ENCODE measurements around the gene RHOB.
"Not testable (repeated sequence)": the region's sequence is repeated elsewhere in the genome, so short reads cannot be mapped to it uniquely, and the experiment has no call there.

The RHOB gene

DNA sequence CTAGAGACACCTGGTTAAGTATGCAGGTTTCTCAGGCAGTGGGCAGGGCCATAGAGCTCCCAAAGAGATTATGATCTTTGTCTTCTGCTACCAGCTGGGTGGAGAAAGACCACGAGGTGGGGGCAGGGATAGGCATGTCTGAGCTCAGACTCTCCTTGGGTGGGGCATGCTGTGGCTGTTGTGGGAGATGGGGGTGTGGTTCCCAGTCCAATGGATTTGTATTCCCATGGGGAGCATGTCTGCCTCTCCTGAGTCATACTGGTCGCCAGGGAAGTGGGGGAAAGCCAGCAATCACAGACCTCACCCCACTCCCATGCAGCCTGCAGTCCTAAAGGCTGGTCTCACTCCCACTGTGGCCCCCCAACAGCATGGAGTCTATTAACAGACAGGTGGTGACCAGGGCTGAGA lies 31.4 kb upstream of the RHOB start:
- TF ChIP-seq, protein P1, sequence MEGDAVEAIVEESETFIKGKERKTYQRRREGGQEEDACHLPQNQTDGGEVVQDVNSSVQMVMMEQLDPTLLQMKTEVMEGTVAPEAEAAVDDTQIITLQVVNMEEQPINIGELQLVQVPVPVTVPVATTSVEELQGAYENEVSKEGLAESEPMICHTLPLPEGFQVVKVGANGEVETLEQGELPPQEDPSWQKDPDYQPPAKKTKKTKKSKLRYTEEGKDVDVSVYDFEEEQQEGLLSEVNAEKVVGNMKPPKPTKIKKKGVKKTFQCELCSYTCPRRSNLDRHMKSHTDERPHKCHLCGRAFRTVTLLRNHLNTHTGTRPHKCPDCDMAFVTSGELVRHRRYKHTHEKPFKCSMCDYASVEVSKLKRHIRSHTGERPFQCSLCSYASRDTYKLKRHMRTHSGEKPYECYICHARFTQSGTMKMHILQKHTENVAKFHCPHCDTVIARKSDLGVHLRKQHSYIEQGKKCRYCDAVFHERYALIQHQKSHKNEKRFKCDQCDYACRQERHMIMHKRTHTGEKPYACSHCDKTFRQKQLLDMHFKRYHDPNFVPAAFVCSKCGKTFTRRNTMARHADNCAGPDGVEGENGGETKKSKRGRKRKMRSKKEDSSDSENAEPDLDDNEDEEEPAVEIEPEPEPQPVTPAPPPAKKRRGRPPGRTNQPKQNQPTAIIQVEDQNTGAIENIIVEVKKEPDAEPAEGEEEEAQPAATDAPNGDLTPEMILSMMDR (IDR thresholded peaks at IDR 0.05; ENCODE audit: control extremely low read depth, extremely low read depth, low read depth, missing control alignments) = no peak
- POLR2A ChIA-PET = no interaction called here
- CTCF ChIA-PET = interaction anchor here (1.2 to 7.3 kb wide), 5 partner anchors 9 to 226 kb away, joined by 3 to 162 read pairs (median 6); no protein-coding TSS in a partner anchor
- DNase-seq (ENCODE audit: extremely low spot score) = no peak

DNA sequence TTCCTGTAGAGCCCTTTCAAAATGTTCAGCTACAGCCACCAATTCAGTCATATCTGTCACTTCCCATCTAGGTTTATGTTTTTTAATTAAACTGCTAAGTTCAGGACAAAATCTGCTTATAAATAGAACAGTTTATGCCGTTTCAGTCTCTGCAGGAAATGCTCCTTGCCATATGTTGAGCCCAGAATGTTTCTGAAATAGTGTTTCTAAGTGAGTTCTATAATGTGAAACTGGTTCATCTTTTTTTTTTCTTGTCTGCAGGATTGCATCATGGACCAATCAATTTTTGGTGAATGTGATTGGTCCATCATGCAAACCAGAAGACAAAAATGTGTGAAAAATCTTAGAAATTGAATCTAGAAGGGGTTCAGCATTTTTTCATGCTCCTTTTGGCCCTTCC lies 30.2 kb upstream of the RHOB start:
- ChIA-PET POLR2A (interaction anchor here (2.2 kb wide), 1 partner anchor 30 kb away, joined by 4 read pairs; the partner anchor contains the start of gene RHOB), CTCF (interaction anchor here (2.2 kb wide), 1 partner anchor 225 kb away, joined by 6 read pairs; no protein-coding TSS in a partner anchor)
- DNase-seq (ENCODE audit: extremely low spot score) = no peak
- TF ChIP-seq, protein P1 (IDR thresholded peaks at IDR 0.05; ENCODE audit: control extremely low read depth, extremely low read depth, low read depth, missing control alignments) = no peak

GRCh38 chr2:20417230-20417821 lies 29.5 kb upstream of the RHOB start:
- ChIA-PET POLR2A (interaction anchor here (2.2 kb wide), 1 partner anchor 30 kb away, joined by 4 read pairs; the partner anchor contains the start of gene RHOB), CTCF (interaction anchor here (2.2 kb wide), 1 partner anchor 225 kb away, joined by 6 read pairs; no protein-coding TSS in a partner anchor)
- DNase-seq (ENCODE audit: extremely low spot score) = not testable (repeated sequence)

- DNase-seq (ENCODE audit: extremely low spot score) = no peak
- ChIA-PET CTCF (interaction anchor here (0.6 to 11.9 kb wide), 7 partner anchors 6 to 404 kb away, joined by 3 to 162 read pairs (median 4); partner anchors contain the start of gene HS1BP3), POLR2A (interaction anchor here (1.6 kb wide), 1 partner anchor 28 kb away, joined by 9 read pairs; the partner anchor contains the start of gene RHOB)
- TF ChIP-seq, protein P1 (IDR thresholded peaks at IDR 0.05; ENCODE audit: control extremely low read depth, extremely low read depth, low read depth, missing control alignments) = no peak
Measured at GRCh38 chr2:20418519-20418918, 28.4 kb upstream of the RHOB start.

DNA sequence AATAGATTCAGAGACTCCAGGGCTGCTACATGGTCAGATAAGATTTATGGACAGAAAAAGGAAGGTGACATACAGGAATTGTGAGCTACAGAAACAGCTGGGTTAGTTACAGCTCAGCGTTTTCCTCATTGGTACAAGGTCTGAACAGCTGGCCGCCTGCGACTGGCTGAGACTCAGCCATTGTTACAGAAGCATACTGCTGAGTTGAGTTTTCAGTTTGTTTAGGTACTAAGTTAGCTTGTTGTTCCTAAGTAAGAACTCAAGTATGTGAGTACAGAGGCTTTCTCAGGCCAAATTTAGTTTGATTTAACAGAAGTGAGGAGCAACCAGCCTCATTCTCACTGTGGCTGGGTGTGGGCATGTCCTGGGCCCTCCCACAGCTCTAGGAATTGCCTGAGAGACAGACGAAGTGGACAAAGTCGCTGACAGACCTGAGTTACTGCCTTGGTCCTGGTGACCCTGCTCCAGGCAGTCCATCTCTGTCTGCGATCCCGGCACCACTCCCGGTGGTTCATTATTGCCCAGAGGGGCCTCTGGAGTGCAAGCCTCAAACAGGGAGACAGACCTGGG lies 27.8 kb upstream of the RHOB start:
- no peak for DNase-seq (ENCODE audit: extremely low spot score)
- POLR2A ChIA-PET = interaction anchor here (1.6 kb wide), 1 partner anchor 28 kb away, joined by 9 read pairs; the partner anchor contains the start of gene RHOB
- TF ChIP-seq, protein P1 (IDR thresholded peaks at IDR 0.05; ENCODE audit: control extremely low read depth, extremely low read depth, low read depth, missing control alignments) = no peak
- CTCF ChIA-PET = interaction anchor here (0.6 to 11.9 kb wide), 7 partner anchors 7 to 404 kb away, joined by 3 to 162 read pairs (median 4); partner anchors contain the start of gene HS1BP3

DNA sequence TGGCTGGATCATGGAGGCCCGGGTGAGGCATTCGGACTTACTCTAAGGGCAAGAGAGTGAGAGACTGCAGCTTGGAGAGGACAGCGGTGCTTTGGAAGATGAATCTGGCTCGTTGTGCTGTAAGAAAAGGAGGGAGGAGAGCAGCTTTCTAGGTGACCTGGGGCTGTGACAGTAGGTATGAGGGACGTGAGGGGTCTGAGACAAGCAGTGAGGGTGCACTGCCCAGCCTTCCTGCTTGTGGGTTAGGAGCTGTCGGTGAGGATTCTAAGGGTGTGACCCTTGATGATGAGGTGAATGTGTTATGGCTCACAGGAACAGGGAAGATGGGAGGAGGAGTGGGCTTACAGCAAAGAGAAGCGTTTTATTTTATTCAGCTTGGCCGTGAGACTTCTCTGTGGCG lies 27.1 kb upstream of the RHOB start:
- no peak for DNase-seq (ENCODE audit: extremely low spot score)
- CTCF ChIA-PET = interaction anchor here (0.7 to 11.9 kb wide), 6 partner anchors 7 to 228 kb away, joined by 3 to 162 read pairs (median 4); no protein-coding TSS in a partner anchor
- POLR2A ChIA-PET = interaction anchor here (1.6 kb wide), 1 partner anchor 27 kb away, joined by 9 read pairs; the partner anchor contains the start of gene RHOB
- TF ChIP-seq, protein P1 (IDR thresholded peaks at IDR 0.05; ENCODE audit: control extremely low read depth, extremely low read depth, low read depth, missing control alignments) = no peak
